Keratinocyte (primary cell): ENCODE results near the gene MMP24. TPM values are rescaled to one million over a fixed set of nuclear protein-coding genes. Genes with fewer than 3 reads are reported as not detected.

ENCODE experiments used
- DNase-seq: peaks from one replicate; pipeline ENCODE4 v3.0.0-alpha.2; 2011; ENCODE audit warnings: low read depth, missing footprints, low spot score
- FAIRE-seq: peaks from 2 replicates; lab custom pipeline; 2011; peaks lifted over from hg19 to GRCh38; lab: Jason Lieb, UNC
- H2AFZ ChIP-seq: 2 replicates; pipeline ENCODE4 v1.6.0; 2012; ENCODE audit warnings: low read length, control low read depth, inconsistent platforms; ENCODE audit not compliant: control insufficient read depth
- H3K27ac ChIP-seq: 2 replicates; pipeline ENCODE4 v1.5.1; 2011; ENCODE audit warnings: low read length; ENCODE audit not compliant: control insufficient read depth, insufficient read depth
- H3K27me3 ChIP-seq: 3 replicates; pipeline ENCODE4 v1.6.0; 2011; ENCODE audit warnings: low read length; ENCODE audit not compliant: control insufficient read depth, insufficient read depth; ENCODE audit errors: extremely low read depth
- H3K36me3 ChIP-seq, 2 experiments: 2 replicates in 1 of 2; 3 replicates in 1 of 2; pipeline ENCODE4 v1.5.1; 2011; ENCODE audit warnings: low read length in 2 of 2, mild to moderate bottlenecking in 1 of 2; ENCODE audit not compliant: control insufficient read depth in 2 of 2, insufficient read depth in 2 of 2; ENCODE audit errors: extremely low read depth in 1 of 2
- H3K4me1 ChIP-seq: 3 replicates; pipeline ENCODE4 v1.5.1; 2011; ENCODE audit warnings: low read length; ENCODE audit not compliant: control insufficient read depth, insufficient read depth; ENCODE audit errors: extremely low read depth
- H3K4me2 ChIP-seq: 3 replicates; pipeline ENCODE4 v1.6.0; 2011; ENCODE audit warnings: low read depth, low read length; ENCODE audit not compliant: control insufficient read depth, insufficient read depth; ENCODE audit errors: extremely low read depth
- H3K4me3 ChIP-seq, 3 experiments: fragments of 200-600 bp in 1 of 3; sonication (generic) in 1 of 3; 2 replicates in 2 of 3; 3 replicates in 1 of 3; pipeline ENCODE4 v1.5.1; 2011 to 2016; ENCODE audit warnings: low read length in 3 of 3, mild to moderate bottlenecking in 3 of 3, control low read depth in 2 of 3, inconsistent platforms in 1 of 3, low read depth in 1 of 3, mixed read lengths in 1 of 3, mixed run types in 1 of 3, moderate library complexity in 1 of 3; ENCODE audit not compliant: control insufficient read depth in 2 of 3, insufficient read depth in 2 of 3; ENCODE audit errors: extremely low read depth in 1 of 3
- H3K79me2 ChIP-seq: 2 replicates; pipeline ENCODE4 v1.6.0; 2012; ENCODE audit warnings: low read length; ENCODE audit not compliant: control insufficient read depth, insufficient read depth
- H3K9ac ChIP-seq: 3 replicates; pipeline ENCODE4 v1.6.0; 2011; ENCODE audit warnings: low read length; ENCODE audit not compliant: control insufficient read depth, insufficient read depth; ENCODE audit errors: extremely low read depth
- H3K9me1 ChIP-seq: 3 replicates; pipeline ENCODE4 v1.6.0; 2011; ENCODE audit warnings: low read length; ENCODE audit not compliant: control insufficient read depth, insufficient read depth; ENCODE audit errors: extremely low read depth
- H3K9me3 ChIP-seq: 2 replicates; pipeline ENCODE4 v1.5.1; 2012; ENCODE audit warnings: low read depth, low read length; ENCODE audit not compliant: control insufficient read depth
- H4K20me1 ChIP-seq: 3 replicates; pipeline ENCODE4 v1.6.0; 2011; ENCODE audit warnings: low read length; ENCODE audit not compliant: control insufficient read depth, insufficient read depth; ENCODE audit errors: extremely low read depth
- CTCF ChIP-seq, 3 experiments: IDR thresholded peaks in 1 of 3; conservative IDR thresholded peaks in 1 of 3; optimal IDR thresholded peaks in 1 of 3; 2 replicates in 2 of 3; 3 replicates in 1 of 3; pipeline versions ENCODE3 to v1.5.1; 2011; ENCODE audit warnings: low read length in 3 of 3, mild to moderate bottlenecking in 3 of 3, moderate library complexity in 2 of 3, control low read depth in 1 of 3, inconsistent platforms in 1 of 3; ENCODE audit not compliant: insufficient read depth in 2 of 3; ENCODE audit errors: extremely low read depth in 1 of 3
- EZH2 ChIP-seq: IDR thresholded peaks from one replicate; pipeline ENCODE4 v1.6.1; 2012; ENCODE audit warnings: inconsistent platforms, mild to moderate bottlenecking, low read length, moderate library complexity
- dilution Hi-C: fragments of 300-500 bp; cut with MboI; formaldehyde crosslinking; loops from one replicate; pipeline ENCODE4 v1.7.0; 2020; ENCODE audit warnings: low sequenced_read_pairs; ENCODE audit not compliant: extremely low pct_ligation_motif_present
- polyA plus RNA-seq, 5 experiments: library from polyadenylated mRNA; depleted of rRNA in 3 of 5; stranded (reverse) in 3 of 5; stranded (forward) in 1 of 5; unstranded in 1 of 5; fragments of >200 nt; gene quantifications; 1 replicate in 1 of 5; 2 replicates in 3 of 5; 3 replicates in 1 of 5; pipeline versions ENCODE4 v1.2.1 to v1.2.3, GENCODE V29; 2011 to 2012; ENCODE audit warnings: missing spikeins in 2 of 5, low read depth in 1 of 5, low replicate concordance in 1 of 5

The MMP24 gene
- polyA plus RNA-seq, 1 donor (not counting 4 experiments of a cell fraction or from before 2014, with no cell fraction given) = not detected

GRCh38 chr20:35269055-35269781, 42.7 kb downstream of the MMP24 start:
- Histone ChIP-seq H3K27me3 (no peaks in the 10 kb centered on the region), H3K79me2 (no peaks in the 10 kb centered on the region), H3K4me3 (no peak overlapping the region), H3K9ac (no peak overlapping the region), H2AFZ (no peak overlapping the region), H3K4me2 (no peak overlapping the region), H4K20me1 (no peaks in the 10 kb centered on the region), H3K9me1 (no peaks in the 10 kb centered on the region), H3K27ac (no peak overlapping the region), H3K36me3 (peaks cover 0 to 12% of the 10 kb centered on the region in 2 experiments), H3K4me1 (no peaks in the 10 kb centered on the region), H3K9me3 (no peaks in the 10 kb centered on the region)
- TF ChIP-seq EZH2 = no peak
- TF ChIP-seq CTCF (optimal IDR thresholded peaks at IDR 0.05 in 1 of 3, IDR thresholded peaks at IDR 0.05 in 1 of 3, conservative IDR thresholded peaks at IDR 0.05 in 1 of 3; ENCODE audit: extremely low read depth in 1 of 3, insufficient read depth in 2 of 3, low read length in 3 of 3) = peak; percentile 74 to 95 (median 90)
- dilution Hi-C loops = no loop called here
- DNase-seq (no peak), FAIRE-seq (peak; percentile 51)

DNA sequence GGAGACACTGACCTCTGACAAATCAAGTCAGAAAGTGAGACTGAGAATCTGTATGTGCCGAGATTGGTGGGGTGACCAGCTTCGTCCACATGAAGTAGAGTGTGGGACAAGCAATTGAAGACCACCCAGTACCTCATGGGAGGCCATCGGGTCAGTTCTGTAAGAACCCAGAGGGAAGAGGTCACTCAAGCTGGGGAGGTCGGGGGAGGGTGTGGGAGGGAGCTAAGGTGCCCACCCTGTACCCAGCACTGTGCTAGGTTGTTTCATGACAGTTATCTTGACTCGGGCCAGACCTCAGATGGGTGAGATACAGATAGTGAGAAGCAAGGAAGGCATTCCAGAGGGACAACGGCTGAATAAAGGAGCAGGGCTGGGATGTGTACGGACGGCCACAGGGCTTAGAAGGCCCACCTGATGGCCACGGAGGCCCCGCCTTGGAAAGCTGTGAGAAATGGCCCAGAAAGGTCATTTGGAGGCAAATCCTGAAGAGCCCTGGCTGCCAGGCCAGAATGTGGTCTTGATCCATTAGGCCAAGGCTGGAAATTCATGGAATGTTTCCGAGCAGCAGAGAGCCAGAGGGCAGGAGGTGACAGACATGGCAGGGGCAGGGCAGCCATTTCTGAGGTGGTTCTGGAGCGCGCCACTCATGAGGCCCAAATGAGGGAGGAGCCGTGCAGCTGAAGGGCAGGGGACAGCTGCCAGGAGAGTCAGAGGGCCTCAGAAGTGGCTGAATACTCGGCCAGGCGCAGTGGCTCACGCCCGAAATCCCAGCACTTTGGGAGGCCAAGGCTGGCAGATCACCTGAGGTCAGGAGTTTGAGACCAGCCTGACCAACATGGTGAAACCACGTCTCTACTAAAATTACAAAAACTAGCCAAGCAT, 43.8 kb downstream of the MMP24 start:
- no peaks in the 10 kb centered on the region for H4K20me1 ChIP-seq
- no peak overlapping the region for H3K4me3 ChIP-seq
- no peak overlapping the region for H3K27ac ChIP-seq
- no peaks in the 10 kb centered on the region for H3K27me3 ChIP-seq
- H3K79me2 ChIP-seq = no peaks in the 10 kb centered on the region
- H3K9ac ChIP-seq = no peak overlapping the region
- dilution Hi-C loops = no loop called here
- no peaks in the 10 kb centered on the region for H3K9me3 ChIP-seq
- no peak overlapping the region for H2AFZ ChIP-seq
- peaks cover 7 to 19% of the 10 kb centered on the region in 2 experiments for H3K36me3 ChIP-seq
- H3K4me1 ChIP-seq = no peaks in the 10 kb centered on the region
- H3K4me2 ChIP-seq = no peak overlapping the region
- H3K9me1 ChIP-seq = no peaks in the 10 kb centered on the region
- DNase-seq (no peak), FAIRE-seq (no peak)
- TF ChIP-seq CTCF (optimal IDR thresholded peaks at IDR 0.05 in 1 of 3, IDR thresholded peaks at IDR 0.05 in 1 of 3, conservative IDR thresholded peaks at IDR 0.05 in 1 of 3; ENCODE audit: extremely low read depth in 1 of 3, insufficient read depth in 2 of 3, low read length in 3 of 3) (no peak), EZH2 (no peak)
